KMS-11 (cell line): ENCODE results near the gene KLK10.

Source experiments
- H2AFZ ChIP-seq: fragments of 200-600 bp; sonication (generic); 2 replicates; pipeline ENCODE4 v1.6.1; 2016; ENCODE audit warnings: antibody characterized with exemption, mixed run types, low read depth
- H3K27ac ChIP-seq: fragments of 200-600 bp; sonication (generic); 2 replicates; pipeline ENCODE4 v1.6.1; 2016; ENCODE audit warnings: mild to moderate bottlenecking, mixed run types
- H3K27me3 ChIP-seq: fragments of 200-600 bp; sonication (generic); 2 replicates; pipeline ENCODE4 v1.6.1; 2017; ENCODE audit warnings: mild to moderate bottlenecking, low read depth, mixed run types, moderate library complexity; ENCODE audit not compliant: insufficient read depth
- H3K36me3 ChIP-seq: fragments of 200-600 bp; sonication (generic); 2 replicates; pipeline ENCODE4 v1.6.1; 2017; ENCODE audit warnings: mild to moderate bottlenecking, mixed run types; ENCODE audit not compliant: insufficient read depth
- H3K4me1 ChIP-seq: fragments of 200-600 bp; sonication (generic); 2 replicates; pipeline ENCODE4 v1.6.1; 2016; ENCODE audit warnings: mild to moderate bottlenecking, low read depth, mixed run types; ENCODE audit not compliant: poor library complexity, severe bottlenecking
- H3K4me2 ChIP-seq: fragments of 200-600 bp; sonication (generic); 2 replicates; pipeline ENCODE4 v1.7.0; 2016; ENCODE audit warnings: mild to moderate bottlenecking, mixed run types
- H3K4me3 ChIP-seq: fragments of 200-600 bp; sonication (generic); IDR thresholded peaks from 2 replicates; pipeline ENCODE4 v1.6.1; 2017; ENCODE audit warnings: low read depth, low read length, mixed read lengths; ENCODE audit not compliant: insufficient read depth
- H3K79me2 ChIP-seq: fragments of 200-600 bp; sonication (generic); 2 replicates; pipeline ENCODE4 v1.6.1; 2016; ENCODE audit warnings: low read depth, mixed run types; ENCODE audit not compliant: insufficient read depth
- H3K9ac ChIP-seq: fragments of 200-600 bp; sonication (generic); 2 replicates; pipeline ENCODE4 v1.6.1; 2016; ENCODE audit warnings: mild to moderate bottlenecking, mixed run types
- H4K20me1 ChIP-seq: fragments of 200-600 bp; sonication (generic); 2 replicates; pipeline ENCODE4 v1.6.1; 2016; ENCODE audit warnings: mild to moderate bottlenecking, mixed run types; ENCODE audit not compliant: insufficient read depth
- CTCF ChIP-seq: fragments of 200-600 bp; sonication (generic); conservative IDR thresholded peaks from 2 replicates; pipeline ENCODE4 v1.6.1; 2017; ENCODE audit warnings: low read depth, mild to moderate bottlenecking, antibody characterized with exemption, low read length, moderate library complexity, mixed read lengths

KLK10 gene

GRCh38 chr19:50967929-50968715 is 51.4 kb downstream of the KLK10 start:
- H3K4me1 ChIP-seq = no peaks in the 10 kb centered on the region
- H3K27ac ChIP-seq = no peak overlapping the region
- H3K79me2 ChIP-seq = no peaks in the 10 kb centered on the region
- no peaks in the 10 kb centered on the region for H3K36me3 ChIP-seq
- no peak overlapping the region for H2AFZ ChIP-seq
- no peak for TF ChIP-seq CTCF
- H3K4me3 ChIP-seq = no peak overlapping the region
- no peak overlapping the region for H3K9ac ChIP-seq
- no peaks in the 10 kb centered on the region for H4K20me1 ChIP-seq
- no peak overlapping the region for H3K4me2 ChIP-seq
- H3K27me3 ChIP-seq = no peaks in the 10 kb centered on the region

GRCh38 chr19:50964266-50964665 is 55.2 kb downstream of the KLK10 start:
- Histone ChIP-seq H3K27me3 (no peaks in the 10 kb centered on the region), H3K9ac (no peak overlapping the region), H3K79me2 (no peaks in the 10 kb centered on the region), H3K27ac (no peak overlapping the region), H3K4me1 (no peaks in the 10 kb centered on the region), H2AFZ (no peak overlapping the region), H3K4me2 (no peak overlapping the region), H4K20me1 (no peaks in the 10 kb centered on the region), H3K36me3 (no peaks in the 10 kb centered on the region), H3K4me3 (no peak overlapping the region)
- no peak for TF ChIP-seq CTCF

- Histone ChIP-seq H3K27me3 (no peaks in the 10 kb centered on the region), H2AFZ (no peak overlapping the region), H3K9ac (no peak overlapping the region), H3K36me3 (no peaks in the 10 kb centered on the region), H3K4me3 (no peak overlapping the region), H4K20me1 (no peaks in the 10 kb centered on the region), H3K4me2 (no peak overlapping the region), H3K79me2 (no peaks in the 10 kb centered on the region), H3K4me1 (no peaks in the 10 kb centered on the region), H3K27ac (no peak overlapping the region)
- no peak for TF ChIP-seq CTCF
These were observed 56.1 kb downstream of the KLK10 start for GRCh38 chr19:50963381-50963780.
